GM21717 (cell line): Measurements from ENCODE around the gene IFT74.

ENCODE experiments used
- ATAC-seq: cut with Tn5 transposase; IDR thresholded peaks from one replicate; pipeline ENCODE4 v1.9.1; 2021; ENCODE audit warnings: mild to moderate bottlenecking, moderate library complexity; ENCODE audit not compliant: unreplicated experiment

The IFT74 gene

DNA sequence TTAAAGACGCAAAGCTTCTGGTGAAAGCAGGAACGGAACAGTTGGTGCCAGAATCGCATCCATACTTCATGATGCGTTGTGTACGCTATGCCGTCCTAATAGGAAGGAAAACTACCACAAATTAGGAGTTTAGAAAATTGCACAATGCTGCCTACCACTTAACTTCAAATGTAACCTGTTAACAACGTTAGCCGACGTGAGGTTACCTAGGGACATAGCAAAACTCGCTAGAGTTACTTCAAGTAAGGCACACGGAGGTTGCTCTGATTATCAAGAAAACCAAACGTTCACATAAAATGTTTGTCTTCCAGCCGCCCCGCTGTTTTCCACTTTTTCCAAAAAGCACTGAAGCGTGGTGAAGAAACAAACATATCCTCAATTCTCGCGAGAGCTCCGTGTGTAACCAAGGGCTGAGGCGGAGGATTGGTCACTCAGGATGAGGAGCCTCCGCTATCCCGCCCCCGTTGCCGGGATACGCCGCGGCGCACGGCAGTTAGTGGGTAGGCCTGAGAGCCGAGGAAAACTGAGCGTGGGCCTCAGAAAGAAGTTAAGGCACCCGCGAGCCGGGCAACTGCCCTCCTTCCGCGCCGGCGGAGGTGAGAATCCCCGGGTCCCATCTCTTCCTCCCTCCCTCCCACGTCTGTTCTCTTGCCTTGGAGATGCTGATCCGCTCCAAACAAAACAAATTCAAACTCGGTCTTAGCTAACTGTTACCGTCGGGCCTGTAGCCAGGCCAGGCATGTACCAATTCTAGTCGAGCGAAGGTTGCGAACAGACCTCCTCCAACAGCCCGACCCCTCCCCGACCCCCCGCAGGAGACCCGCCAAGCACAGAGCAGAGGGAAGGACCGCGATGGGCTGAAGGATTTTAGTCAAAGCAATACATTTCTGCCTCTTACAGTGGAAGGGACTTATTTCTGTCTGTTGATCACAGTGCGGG is at the start of gene IFT74:
TSS of gene IFT74 (plus strand) at position 492 of the 939 bp plus-strand sequence. CDS start 5,556 bp downstream, outside the sequence.
- peak; percentile 100 for ATAC-seq

DNA sequence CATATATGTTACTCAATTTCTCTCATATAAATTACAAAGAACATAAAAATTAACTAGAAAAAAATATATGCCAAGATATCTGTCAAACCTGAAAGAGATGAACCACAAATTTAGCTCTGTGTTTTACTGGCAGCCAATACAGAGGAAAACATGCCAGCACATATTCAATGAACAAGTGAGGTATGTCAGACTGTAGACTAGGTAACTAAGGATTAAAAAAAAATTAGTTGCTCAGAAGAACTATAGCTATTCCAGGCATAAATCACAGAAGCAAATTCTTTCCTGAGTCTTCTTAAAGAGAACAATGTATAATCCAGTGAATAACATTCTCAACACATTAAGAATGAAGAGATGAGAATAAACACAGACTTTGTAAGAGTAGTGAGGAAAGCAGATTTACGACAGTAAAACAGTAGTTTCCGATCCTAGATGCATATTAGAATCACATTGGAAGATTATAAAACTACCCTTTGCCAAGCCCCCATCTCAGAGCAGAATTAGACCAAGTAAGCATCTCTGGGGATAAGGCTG is 43.0 kb upstream of the IFT74 start:
- ATAC-seq = no peak

DNA sequence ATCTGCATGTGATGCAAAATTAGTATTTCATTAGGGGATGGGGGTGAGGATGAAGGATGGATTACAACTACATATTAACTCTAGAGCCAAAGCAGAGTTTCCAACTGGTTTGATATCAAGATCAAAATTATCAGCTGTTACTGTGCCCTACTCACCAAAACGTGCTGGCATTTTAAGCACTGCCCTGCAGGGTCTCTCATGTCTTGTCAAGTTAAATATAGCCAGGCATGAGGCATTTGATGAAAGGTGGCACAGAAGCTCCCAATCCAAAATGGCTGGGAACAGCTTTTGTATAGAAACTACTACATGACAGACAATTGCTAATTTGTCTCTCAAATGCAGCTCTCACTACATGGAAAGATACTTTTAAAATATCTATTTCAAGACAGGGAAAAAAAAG is 36.5 kb upstream of the IFT74 start:
- ATAC-seq = no peak

DNA sequence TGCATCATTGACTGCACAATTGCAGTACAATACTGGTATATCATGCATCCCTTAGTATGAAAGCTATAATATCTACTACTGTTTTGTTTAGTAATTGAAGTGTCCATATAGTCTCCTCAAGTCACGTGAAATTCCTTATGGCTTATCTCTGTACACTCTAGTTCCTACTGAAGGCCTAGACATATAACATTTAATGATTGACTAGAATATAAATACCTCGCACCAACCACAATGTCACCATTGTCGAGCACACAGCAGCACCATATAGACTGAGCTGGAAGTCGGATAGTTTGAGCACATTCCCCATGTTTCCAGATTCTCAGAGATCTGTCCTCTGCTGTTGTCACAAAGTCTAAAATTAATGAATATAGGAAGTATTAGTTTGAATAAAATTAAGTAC is 30.6 kb upstream of the IFT74 start:
- ATAC-seq = no peak

DNA sequence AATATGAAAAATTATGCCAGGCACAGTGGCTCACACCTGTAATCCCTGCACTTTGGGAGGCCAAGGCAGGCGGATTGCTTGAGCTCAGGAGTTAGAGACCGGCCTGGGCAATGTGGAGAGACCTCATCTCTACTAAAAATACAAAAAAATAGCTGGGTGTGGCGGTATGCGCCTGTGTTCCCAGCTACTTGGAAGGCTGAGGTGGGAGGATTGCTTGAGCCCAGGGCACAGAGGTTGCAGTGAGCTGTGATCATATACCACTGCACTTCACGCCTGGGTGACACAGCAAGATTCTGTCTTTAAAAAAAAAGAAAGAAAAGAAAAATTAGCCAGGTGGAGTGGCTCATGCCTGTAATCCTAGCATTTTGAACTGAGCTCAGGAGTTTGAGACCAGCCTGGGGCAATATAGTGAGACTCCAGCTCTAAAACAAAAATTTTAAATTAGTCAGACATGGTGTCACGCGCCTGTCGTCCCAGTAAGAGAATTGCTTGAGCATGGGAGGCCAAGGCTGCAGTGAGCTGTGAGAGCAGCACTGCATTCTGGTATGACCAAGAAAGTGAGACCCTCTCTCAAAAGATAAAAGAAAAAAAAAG is 27.2 kb upstream of the IFT74 start:
- no peak for ATAC-seq

DNA sequence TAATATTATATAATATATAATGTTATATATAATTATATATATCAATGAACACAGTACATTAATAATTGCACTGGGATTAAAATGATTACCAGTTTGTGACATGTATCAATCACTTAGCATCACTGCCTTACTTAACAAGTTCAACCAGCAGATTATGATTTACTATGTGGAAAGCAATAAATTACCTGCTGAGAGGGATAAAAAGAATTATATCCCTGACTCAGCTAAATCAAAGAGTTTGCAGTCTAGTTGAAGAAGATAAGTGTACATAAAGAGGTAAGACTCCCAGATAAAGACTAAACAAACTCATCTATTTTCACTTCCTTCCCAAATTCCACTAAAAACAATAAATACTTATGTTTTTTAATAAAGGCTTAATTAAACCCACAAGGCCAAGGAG is 20.4 kb upstream of the IFT74 start:
- ATAC-seq = no peak

DNA sequence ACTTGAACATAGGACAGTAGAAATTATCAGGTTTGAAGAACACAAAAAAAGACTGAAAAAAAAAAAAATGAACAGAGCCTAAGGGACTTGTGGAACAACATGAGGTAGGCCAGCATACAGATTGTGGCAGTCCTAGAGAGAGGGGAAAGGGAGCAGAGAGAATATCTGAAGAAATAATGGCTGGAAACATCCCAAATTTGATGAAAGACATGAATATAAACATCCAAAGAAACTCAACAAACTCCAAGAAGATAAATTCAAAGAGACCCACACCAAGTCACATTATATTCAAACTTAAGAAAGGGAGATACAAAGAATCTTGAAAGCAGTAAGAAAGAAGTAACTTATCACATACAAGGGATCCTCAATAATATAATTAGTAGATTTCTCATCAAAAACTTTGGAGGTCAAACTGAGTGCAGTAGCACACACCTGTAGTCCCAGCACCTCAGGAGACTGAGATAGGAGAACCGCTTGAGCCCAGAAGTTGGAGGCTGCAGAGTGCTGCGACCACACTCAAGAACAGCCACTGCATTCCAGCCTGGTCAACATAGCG is 18.3 kb upstream of the IFT74 start:
- ATAC-seq = no peak

DNA sequence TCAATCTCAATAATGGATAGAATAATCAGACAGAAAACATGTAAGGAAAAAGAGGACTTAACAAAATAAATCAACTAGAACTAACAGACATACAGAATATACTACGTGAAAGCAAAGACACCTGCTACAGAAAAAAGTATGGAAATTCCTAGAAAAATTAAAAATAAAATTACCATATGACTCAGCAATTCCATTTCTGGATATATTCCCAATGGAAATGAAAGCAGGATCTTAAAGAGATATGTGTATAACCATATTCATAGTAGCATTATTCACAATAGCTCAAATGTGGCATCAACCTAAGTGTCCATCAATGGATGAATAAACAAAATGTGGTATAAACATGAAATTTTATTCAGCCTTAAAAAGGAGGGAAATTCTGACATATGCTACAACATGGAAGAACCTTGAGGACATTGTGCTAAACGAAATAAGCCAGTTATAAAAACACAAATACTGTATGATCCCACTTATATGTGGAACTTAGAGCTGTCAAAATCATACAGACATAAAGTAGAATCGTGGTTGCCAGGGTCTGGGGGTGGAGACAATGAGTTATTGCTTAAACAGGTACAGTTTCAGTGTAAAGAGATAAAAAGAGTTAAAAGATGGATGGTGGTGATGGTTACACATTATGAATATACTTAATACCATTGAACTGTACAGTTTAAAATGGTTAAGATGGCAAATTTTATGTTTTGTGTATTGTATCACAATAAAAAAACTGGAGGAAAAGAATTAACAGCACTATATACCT is 16.1 kb upstream of the IFT74 start:
- ATAC-seq = no peak

DNA sequence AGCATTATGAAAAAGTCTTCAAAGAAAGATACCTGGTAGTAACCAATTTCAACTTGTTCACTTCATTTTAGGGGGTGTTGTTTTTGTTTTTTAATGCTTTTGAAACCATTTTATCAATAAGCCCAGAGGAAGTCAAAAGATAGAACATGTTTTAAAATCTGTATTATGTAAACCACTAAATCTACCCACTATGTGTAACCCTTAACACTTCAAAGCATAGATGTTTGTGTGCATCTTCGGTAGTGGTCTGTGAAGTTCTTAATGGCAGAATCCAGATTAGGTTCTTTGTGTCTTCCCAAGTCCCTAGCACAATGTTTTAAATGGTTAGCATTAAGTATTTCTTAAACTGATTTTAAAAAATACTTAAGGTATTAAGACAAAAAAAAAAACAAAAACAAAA is 15.4 kb upstream of the IFT74 start:
- ATAC-seq = no peak

DNA sequence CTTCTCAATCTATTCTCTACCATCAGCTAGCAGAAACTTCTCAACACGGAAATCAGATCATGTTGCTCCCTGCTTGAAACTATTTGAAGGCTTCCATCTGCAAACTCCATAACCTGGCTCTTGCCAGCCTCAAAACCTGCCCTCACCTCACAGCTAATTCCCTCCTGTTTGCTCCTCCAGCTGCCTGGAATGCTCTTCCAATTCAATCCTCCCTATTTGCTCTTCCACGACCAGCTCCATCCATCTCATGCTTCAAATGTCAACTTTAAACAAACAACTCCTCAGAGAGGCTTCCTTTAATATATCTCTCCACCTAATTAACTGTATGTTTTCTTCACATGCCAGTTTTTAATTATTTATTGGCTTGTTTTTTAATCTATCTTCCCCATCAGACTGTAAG is 10.6 kb upstream of the IFT74 start:
- ATAC-seq = no peak

DNA sequence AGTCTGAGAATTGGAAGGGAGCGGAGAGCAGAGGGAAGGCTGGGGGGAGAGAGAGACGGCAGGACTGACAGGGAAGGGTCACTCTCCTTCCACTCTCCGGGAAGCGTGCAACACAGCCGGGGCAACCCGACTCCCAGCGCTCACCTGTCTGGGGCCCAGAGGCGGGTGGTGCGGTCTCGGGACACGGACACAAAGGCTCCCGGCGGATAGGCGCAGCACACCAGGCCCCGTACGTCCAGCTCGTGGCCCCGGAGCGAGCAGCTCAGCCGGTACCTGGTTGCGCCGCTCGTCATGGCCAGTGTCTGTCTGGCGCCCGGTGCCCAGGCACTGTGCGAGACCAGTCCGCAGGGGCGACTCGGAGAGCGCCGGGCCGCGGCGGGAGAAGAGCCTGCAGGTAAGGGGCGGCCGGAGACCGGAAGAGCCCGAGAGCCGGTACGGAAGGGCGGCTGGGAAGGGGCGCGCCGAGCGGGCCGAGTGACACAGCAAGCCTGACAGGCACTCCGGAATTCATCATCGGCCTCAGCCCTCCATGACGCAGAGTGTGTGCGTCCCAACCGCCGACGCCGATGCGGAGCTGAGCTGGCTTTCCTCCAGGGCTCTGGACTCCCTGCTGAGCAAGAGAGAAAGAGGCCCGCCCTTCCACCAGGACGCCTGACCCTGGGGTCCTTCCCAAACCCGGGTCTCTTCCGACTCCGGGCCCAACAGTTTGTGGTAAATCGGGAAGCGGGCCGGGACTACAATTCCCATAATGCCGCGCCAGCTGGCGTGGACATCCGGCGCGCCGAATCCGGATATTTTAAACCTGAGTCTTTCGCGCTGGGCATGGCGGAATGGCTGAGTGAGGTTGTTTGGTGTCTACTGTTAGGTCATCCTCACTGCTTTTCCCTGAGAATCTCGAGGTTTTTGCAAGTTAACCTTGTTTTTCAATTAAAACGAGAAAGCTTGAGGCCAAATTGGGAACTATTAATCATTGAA is 9.2 kb upstream of the IFT74 start, which contains the start of gene PLAA:
TSS of gene PLAA (minus strand) at position 490 of the 975 bp plus-strand sequence. CDS start at position 293, 197 bp downstream.
- ATAC-seq = peak; percentile 99

DNA sequence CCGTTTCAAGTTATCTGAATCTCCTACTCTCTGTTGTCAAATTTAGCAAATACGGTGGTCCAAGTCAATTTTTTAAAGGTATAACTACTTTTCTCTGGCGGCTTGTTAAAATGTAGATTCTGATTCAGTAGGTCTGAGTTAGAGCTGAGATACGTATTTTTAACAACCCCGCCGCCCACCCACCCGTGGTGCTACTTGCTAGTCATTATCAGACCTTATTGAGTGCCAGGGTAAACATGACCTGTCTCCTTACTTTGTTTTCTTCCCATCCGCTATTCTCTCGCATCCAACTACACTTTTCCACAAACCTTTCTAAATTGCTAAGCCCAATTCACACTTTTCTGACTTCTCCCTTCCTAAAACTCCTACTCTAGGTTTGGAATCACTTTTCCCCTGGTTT is 8.5 kb upstream of the IFT74 start:
- no peak for ATAC-seq

DNA sequence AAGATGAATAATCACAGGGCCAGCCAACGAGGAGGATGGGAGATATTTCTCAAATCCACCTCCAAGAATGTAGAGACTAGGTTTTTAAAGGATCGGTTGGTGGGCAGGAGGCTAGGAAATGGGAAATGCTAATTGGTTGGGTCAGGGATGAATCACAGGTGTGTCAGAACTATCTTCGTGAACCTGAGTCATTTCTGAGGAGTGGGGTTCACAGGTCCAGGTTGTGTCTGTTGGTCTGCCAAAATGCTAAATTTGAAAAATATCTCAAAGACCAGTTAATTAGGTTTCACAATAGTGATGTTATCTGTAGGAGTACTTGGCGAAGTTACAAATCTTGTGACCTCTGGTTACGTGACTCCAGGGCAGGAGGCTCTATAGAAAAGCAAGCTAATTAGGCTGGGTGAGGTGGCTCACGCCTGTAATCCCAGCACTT is 6.6 kb upstream of the IFT74 start:
- ATAC-seq = no peak

DNA sequence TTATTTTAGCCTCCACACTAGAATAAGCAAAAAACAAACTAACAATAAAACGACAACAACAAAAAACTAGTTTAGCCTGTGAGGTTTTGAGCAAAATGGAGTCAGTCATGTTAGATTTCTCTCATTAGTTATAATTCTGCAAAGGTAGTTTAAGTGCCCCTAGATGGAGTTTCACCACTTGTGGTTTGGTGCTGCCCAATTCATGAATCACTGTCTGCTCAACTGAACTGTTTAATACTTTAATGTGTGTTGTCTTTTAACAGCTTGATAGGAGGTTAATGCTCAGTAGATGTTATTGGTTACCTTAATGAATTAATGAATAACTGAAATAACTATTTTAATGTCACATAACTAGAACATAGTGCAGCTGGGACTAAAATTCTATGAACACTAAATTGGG is 5.7 kb upstream of the IFT74 start:
- ATAC-seq = no peak

DNA sequence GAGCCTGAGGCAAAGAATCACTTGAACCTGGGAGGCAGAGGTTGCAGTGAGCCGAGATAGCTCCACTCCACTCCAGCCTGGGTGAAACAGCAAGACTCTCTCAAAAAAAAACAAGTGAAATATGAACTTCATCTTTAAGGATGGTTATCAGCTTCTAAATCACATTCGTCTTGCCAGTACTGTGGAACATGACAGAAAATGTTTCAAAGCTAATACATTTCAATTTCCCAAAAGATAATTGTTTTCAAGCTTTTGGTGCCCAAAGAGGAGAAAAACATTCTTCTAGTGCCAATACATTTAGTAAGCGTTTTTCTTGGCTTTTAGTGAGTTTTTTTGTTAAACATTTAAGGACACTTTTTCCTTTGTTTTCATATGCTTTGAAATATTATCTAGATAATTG is 4.4 kb upstream of the IFT74 start:
- no peak for ATAC-seq

DNA sequence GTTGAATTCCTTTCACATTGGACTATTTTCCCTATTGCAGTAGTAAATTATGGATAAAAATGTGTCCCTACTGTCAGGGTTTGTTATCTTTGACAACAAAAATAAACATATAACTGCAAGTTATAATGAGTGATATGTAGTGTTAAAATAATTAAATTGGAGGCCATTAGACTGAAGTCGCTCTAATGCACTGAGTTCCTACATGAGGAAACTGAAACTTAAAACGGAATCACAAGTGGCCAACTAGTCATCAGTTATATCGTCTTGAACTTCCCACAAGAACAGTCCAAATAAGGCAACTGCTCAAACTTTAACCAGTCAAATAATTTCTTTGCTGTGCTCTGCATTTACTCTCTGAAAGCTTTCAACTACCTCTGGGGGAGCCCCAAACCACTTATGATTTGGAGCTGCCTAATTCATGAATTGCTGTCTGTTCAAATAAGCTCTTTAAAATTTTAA is 2.1 kb upstream of the IFT74 start:
- no peak for ATAC-seq

DNA sequence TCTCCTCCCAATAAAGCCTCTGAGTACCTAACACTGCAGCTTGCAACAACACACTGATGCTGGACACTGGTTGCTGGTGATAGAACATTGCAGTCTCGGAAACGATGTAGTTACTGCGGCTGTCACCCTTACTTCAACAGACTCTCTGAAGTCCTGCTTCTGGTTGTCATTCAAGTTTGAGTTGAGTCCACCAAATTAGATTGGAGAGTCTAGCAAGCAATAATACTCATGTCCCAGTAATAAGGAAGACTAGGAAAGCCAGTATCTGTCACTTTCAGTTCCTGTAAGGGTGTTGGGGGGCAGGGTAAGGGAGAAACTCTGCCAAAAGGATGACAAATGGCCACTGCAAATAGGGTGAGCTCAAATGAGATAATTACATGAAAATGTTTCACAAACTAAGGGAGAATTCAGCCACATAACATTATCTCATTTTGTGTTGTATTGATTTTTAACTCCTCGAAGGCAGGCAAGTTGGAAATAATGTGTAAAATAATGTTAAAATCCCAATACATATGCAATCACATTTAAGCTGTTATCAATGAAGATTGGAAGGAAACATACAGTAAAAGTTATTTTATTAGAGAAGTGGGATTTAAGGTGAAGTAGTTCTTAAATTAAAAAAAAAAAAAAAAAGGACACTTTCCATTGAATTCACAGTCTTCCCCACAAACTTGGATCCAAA is 849 bp upstream of the IFT74 start:
- ATAC-seq = no peak

DNA sequence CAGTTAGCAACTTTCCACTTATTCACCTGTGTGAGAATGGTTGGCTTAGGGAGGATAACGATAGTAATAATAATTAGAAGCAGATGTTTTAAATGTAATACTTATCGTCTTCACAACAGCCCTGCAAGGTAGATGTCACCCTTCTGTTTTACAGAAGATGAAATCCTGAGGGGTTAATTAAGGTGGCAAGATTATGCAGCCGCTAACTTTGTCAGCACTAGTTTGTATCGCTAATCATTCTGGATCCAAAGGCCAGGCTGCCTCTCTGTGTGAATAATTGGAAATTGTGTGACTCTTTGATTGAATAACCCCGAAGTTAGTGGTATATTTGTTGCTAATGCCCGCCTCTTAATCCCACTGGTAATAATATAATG is 635 bp downstream of the IFT74 start:
- ATAC-seq = no peak

DNA sequence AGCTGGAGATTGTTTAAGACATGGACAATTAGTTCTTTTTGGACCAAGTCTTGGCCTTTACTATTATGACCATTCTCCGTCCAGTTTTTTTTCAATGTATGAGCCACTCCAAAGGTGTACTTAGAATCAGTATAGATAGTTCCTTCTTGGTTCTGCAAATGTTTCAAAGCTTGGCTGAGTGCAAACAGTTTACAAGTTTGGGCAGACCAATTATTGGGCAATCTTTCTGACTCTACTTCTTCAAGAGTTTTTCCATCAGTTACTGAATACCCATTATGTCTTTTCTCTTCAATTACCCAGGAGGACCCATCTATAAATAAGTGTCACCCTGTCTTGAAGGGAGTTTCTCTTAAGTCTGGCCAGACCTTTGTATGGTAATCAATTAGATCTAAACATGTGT is 15.5 kb downstream of the IFT74 start:
- ATAC-seq = no peak
